Panc1 (cell line): ENCODE data around the gene KCNK5. TPM values are rescaled to one million over a fixed set of nuclear protein-coding genes. Genes with fewer than 3 reads are reported as not detected.

Experiments used
- ATAC-seq: fragments of 200-7000 bp; cut with Tn5 transposase; 2 replicates; pipeline ENCODE4 v1.9.1; 2020; ENCODE audit warnings: mild to moderate bottlenecking, moderate library complexity
- BruUV-seq: library from RNA; stranded (reverse); fragments of 400-500 nt; replicated peaks from 2 replicates; lab custom pipeline; 2021; lab: Mats Ljungman, UMichigan
- CTCF ChIA-PET: fragments of 300-600 bp; sonication (Branson Sonifier 250); formaldehyde crosslinking; loops from one replicate; lab custom pipeline; 2022; ENCODE audit warnings: antibody characterized with exemption; lab: Charles Lee
- POLR2A ChIA-PET: fragments of 300-600 bp; sonication (Branson Sonifier 250); formaldehyde crosslinking; loops from one replicate; lab custom pipeline; 2022; ENCODE audit warnings: antibody characterized with exemption; lab: Charles Lee
- DNase-seq: peaks from one replicate; pipeline ENCODE4 v3.0.0-alpha.2; 2010; ENCODE audit warnings: low read depth, low spot score
- H3K27ac ChIP-seq: 2 replicates; pipeline ENCODE4 v1.5.1; 2011; ENCODE audit warnings: mild to moderate bottlenecking, low read length, inconsistent platforms
- H3K27me3 ChIP-seq: fragments of 200-500 bp; sonication (Bioruptor generic); 2 replicates; pipeline ENCODE4 v1.6.0; 2014; ENCODE audit warnings: low read length, inconsistent platforms; ENCODE audit not compliant: control insufficient read depth, insufficient read depth
- H3K36me3 ChIP-seq: fragments of 200-500 bp; sonication (Bioruptor generic); 2 replicates; pipeline ENCODE4 v1.5.1; 2014; ENCODE audit warnings: inconsistent platforms, mild to moderate bottlenecking, low read length, moderate library complexity; ENCODE audit not compliant: control insufficient read depth, insufficient read depth
- H3K4me1 ChIP-seq: 2 replicates; pipeline ENCODE4 v1.5.1; 2011; ENCODE audit warnings: inconsistent platforms, mild to moderate bottlenecking, low read length, moderate library complexity; ENCODE audit not compliant: control insufficient read depth, insufficient read depth
- H3K4me3 ChIP-seq, 2 experiments: 2 replicates each; pipeline ENCODE4 v1.5.1; 2011 to 2012; ENCODE audit warnings: low read depth in 2 of 2, low read length in 2 of 2, mild to moderate bottlenecking in 2 of 2, inconsistent platforms in 1 of 2, moderate library complexity in 1 of 2
- H3K9me3 ChIP-seq: fragments of 200-500 bp; sonication (Bioruptor generic); 2 replicates; pipeline ENCODE4 v1.5.1; 2014; ENCODE audit warnings: low read depth, mild to moderate bottlenecking, inconsistent platforms, low read length, moderate library complexity; ENCODE audit not compliant: control insufficient read depth, insufficient read depth
- CTCF ChIP-seq: fragments of 450-650 bp; IDR thresholded peaks from 2 replicates; pipeline ENCODE4 v1.5.1; 2017; ENCODE audit warnings: mild to moderate bottlenecking
- POLR2AphosphoS5 ChIP-seq: IDR thresholded peaks from 2 replicates; pipeline ENCODE4 v1.6.1; 2012; ENCODE audit warnings: mild to moderate bottlenecking, low read depth, low read length, moderate library complexity
- REST ChIP-seq, 2 experiments: IDR thresholded peaks; 2 replicates each; pipeline ENCODE4 v1.6.1; 2011 to 2012; ENCODE audit warnings: low read depth in 2 of 2, control low read depth in 1 of 2, low read length in 1 of 2, mild to moderate bottlenecking in 1 of 2, moderate library complexity in 1 of 2; ENCODE audit not compliant: insufficient read depth in 1 of 2
- SIN3A ChIP-seq: IDR thresholded peaks from 2 replicates; pipeline ENCODE4 v1.6.1; 2012; ENCODE audit warnings: low read depth, mild to moderate bottlenecking, low read length, moderate library complexity, borderline replicate concordance; ENCODE audit not compliant: insufficient read depth
- TCF7L2 ChIP-seq: IDR thresholded peaks from 2 replicates; pipeline ENCODE4 v1.6.1; 2011; ENCODE audit warnings: mild to moderate bottlenecking, low read depth, low read length, inconsistent platforms
- in situ Hi-C: cut with HindIII; loops from 2 replicates; pipeline ENCODE4 v1.10.0; 2016; ENCODE audit warnings: low sequenced_read_pairs, low pct_unique_long_range_greater_than_20kb
- intact Hi-C: fragments of 100-400 bp; cut with micrococcal nuclease; formaldehyde crosslinking; loops from one replicate; pipeline ENCODE4 v1.10.0; 2022; ENCODE audit not compliant: unreplicated experiment
- total RNA-seq: library from RNA; stranded (reverse); gene quantifications from one replicate; pipeline ENCODE4 v1.2.1, GENCODE V29; 2021; ENCODE audit not compliant: unreplicated experiment

The KCNK5 gene
- total RNA-seq, 1 experiment from 2014 or later = 0.77 TPM

GRCh38 chr6:39250507-39250906, 21.2 kb upstream of the KCNK5 start:
- no peaks in the 10 kb centered on the region for H3K4me1 ChIP-seq
- in situ Hi-C loops (no loop called here), intact Hi-C loops (no loop called here)
- no peak for TF ChIP-seq REST (IDR thresholded peaks at IDR 0.05; ENCODE audit: insufficient read depth in 1 of 2, low read depth in 2 of 2, low read length in 1 of 2)
- no peak for TF ChIP-seq TCF7L2
- no peak for TF ChIP-seq CTCF
- no peak for TF ChIP-seq POLR2AphosphoS5
- TF ChIP-seq SIN3A = no peak
- H3K4me3 ChIP-seq = no peak overlapping the region
- ATAC-seq = no peak
- BruUV-seq = no TSS peak
- ChIA-PET POLR2A (no interaction called here), CTCF (no interaction called here)
- no peak overlapping the region for H3K27ac ChIP-seq
- no peaks in the 10 kb centered on the region for H3K36me3 ChIP-seq
- no peaks in the 10 kb centered on the region for H3K9me3 ChIP-seq
- no peak for DNase-seq
- peaks cover 5% of the 10 kb centered on the region; the same call in 1 of the 2 replicates for H3K27me3 ChIP-seq

- Histone ChIP-seq H3K4me1 (no peaks in the 10 kb centered on the region), H3K9me3 (no peaks in the 10 kb centered on the region), H3K36me3 (no peaks in the 10 kb centered on the region), H3K27me3 (0 out of 2 replicates have a peak, but pooled peaks cover 2% of the 10 kb centered on the region), H3K4me3 (no peak overlapping the region), H3K27ac (no peak overlapping the region)
- DNase-seq (no peak), ATAC-seq (no peak)
- POLR2A ChIA-PET = no interaction called here
- in situ Hi-C loops = no loop called here
- CTCF ChIA-PET = no interaction called here
- BruUV-seq = no TSS peak
- intact Hi-C loops = loop anchor here (10.0 kb wide), 1 partner anchor 56 kb away; no protein-coding TSS in a partner anchor
- TF ChIP-seq POLR2AphosphoS5 (no peak), CTCF (no peak), SIN3A (no peak), TCF7L2 (no peak), REST (IDR thresholded peaks at IDR 0.05; ENCODE audit: insufficient read depth in 1 of 2, low read depth in 2 of 2, low read length in 1 of 2) (no peak)
These were observed 20.0 kb upstream of the KCNK5 start for GRCh38 chr6:39249278-39249677.
